Progenitor cell of endocrine pancreas (in vitro differentiated cells): ENCODE data around the gene CTDSP1. TPM values are rescaled to one million over a fixed set of nuclear protein-coding genes. Genes with fewer than 3 reads are reported as not detected.

Experiments
- DNase-seq: peaks from one replicate; pipeline ENCODE4 v3.0.0; 2021; ENCODE audit warnings: low spot score; ENCODE audit not compliant: unreplicated experiment
- H3K27ac Mint-ChIP-seq: 2 replicates; pipeline ENCODE4 v1.8.0; 2021; ENCODE audit warnings: mild to moderate bottlenecking, moderate library complexity, mixed read lengths
- H3K27me3 Mint-ChIP-seq: 2 replicates; pipeline ENCODE4 v1.8.0; 2021; ENCODE audit warnings: mixed read lengths
- H3K36me3 Mint-ChIP-seq: 2 replicates; pipeline ENCODE4 v1.8.0; 2022; ENCODE audit warnings: mixed read lengths; ENCODE audit not compliant: insufficient read depth
- H3K4me1 Mint-ChIP-seq: 2 replicates; pipeline ENCODE4 v1.8.0; 2021; ENCODE audit warnings: low read depth, mixed read lengths
- H3K4me3 Mint-ChIP-seq: 2 replicates; pipeline ENCODE4 v1.8.0; 2021; ENCODE audit warnings: low read depth, mild to moderate bottlenecking, moderate library complexity, mixed read lengths
- H3K9me3 Mint-ChIP-seq: 2 replicates; pipeline ENCODE4 v1.8.0; 2021; ENCODE audit warnings: low read depth, mixed read lengths
- total RNA-seq: library from RNA; stranded (reverse); gene quantifications from 2 replicates; pipeline ENCODE4 v1.2.1, GENCODE V29; 2021
- TF ChIP-seq, protein P1 (sequence below): fragments of 200-600 bp; sonication (generic); IDR thresholded peaks from one replicate; pipeline ENCODE4 v1.5.0; 2021; ENCODE audit warnings: antibody characterized with exemption, mild to moderate bottlenecking; ENCODE audit not compliant: unreplicated experiment

The CTDSP1 gene
- total RNA-seq, 1 donor from 2014 or later = 108 TPM

- TF ChIP-seq, protein P1, sequence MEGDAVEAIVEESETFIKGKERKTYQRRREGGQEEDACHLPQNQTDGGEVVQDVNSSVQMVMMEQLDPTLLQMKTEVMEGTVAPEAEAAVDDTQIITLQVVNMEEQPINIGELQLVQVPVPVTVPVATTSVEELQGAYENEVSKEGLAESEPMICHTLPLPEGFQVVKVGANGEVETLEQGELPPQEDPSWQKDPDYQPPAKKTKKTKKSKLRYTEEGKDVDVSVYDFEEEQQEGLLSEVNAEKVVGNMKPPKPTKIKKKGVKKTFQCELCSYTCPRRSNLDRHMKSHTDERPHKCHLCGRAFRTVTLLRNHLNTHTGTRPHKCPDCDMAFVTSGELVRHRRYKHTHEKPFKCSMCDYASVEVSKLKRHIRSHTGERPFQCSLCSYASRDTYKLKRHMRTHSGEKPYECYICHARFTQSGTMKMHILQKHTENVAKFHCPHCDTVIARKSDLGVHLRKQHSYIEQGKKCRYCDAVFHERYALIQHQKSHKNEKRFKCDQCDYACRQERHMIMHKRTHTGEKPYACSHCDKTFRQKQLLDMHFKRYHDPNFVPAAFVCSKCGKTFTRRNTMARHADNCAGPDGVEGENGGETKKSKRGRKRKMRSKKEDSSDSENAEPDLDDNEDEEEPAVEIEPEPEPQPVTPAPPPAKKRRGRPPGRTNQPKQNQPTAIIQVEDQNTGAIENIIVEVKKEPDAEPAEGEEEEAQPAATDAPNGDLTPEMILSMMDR = no peak
- H3K9me3 Mint-ChIP-seq = no peaks in the 10 kb centered on the region
- no peak for DNase-seq
- no peaks in the 10 kb centered on the region for H3K36me3 Mint-ChIP-seq
- peak overlapping the region; percentile 100 for H3K27ac Mint-ChIP-seq
- H3K4me1 Mint-ChIP-seq = peaks cover 14% of the 10 kb centered on the region
- no peaks in the 10 kb centered on the region for H3K27me3 Mint-ChIP-seq
- peak overlapping the region; percentile 92 for H3K4me3 Mint-ChIP-seq
Observed at GRCh38 chr2:218396688-218397462, 2.8 kb upstream of the CTDSP1 start.

DNA sequence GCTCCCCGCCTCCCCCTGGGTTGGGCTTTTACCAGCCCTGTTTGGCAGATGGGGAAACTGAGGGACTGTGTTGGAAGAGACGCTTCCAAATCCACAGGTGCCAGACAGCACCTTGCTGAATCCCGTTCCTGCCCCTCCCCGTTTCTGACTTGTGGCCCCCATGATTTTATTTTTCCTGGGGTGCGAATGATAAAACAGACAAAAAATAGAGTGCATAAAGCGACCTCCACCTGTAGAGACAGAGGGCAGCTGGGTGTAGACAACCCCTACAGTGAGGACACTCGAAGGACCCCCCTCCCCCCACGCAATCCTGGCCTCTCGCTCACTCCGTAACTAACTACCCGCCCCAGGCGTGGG, 2.2 kb upstream of the CTDSP1 start:
- no peaks in the 10 kb centered on the region for H3K9me3 Mint-ChIP-seq
- H3K36me3 Mint-ChIP-seq = no peaks in the 10 kb centered on the region
- peak overlapping the region; percentile 100 for H3K27ac Mint-ChIP-seq
- peaks cover 14% of the 10 kb centered on the region for H3K4me1 Mint-ChIP-seq
- H3K4me3 Mint-ChIP-seq = peak overlapping the region; percentile 92
- DNase-seq = no peak
- TF ChIP-seq, protein P1 = no peak
- H3K27me3 Mint-ChIP-seq = no peaks in the 10 kb centered on the region

- H3K27ac Mint-ChIP-seq = peak overlapping the region; percentile 100
- TF ChIP-seq, protein P1 = no peak
- peak; percentile 46 for DNase-seq
- peak overlapping the region; percentile 92 for H3K4me3 Mint-ChIP-seq
- H3K9me3 Mint-ChIP-seq = no peaks in the 10 kb centered on the region
- no peaks in the 10 kb centered on the region for H3K36me3 Mint-ChIP-seq
- H3K4me1 Mint-ChIP-seq = peaks cover 14% of the 10 kb centered on the region
- H3K27me3 Mint-ChIP-seq = no peaks in the 10 kb centered on the region
Observed at GRCh38 chr2:218397820-218398436, 1.7 kb upstream of the CTDSP1 start.

GRCh38 chr2:218398437-218399390, 954 bp upstream of the CTDSP1 start:
- peaks cover 14% of the 10 kb centered on the region for H3K4me1 Mint-ChIP-seq
- no peaks in the 10 kb centered on the region for H3K27me3 Mint-ChIP-seq
- peak; percentile 51 for DNase-seq
- H3K4me3 Mint-ChIP-seq = peak overlapping the region; percentile 92
- H3K9me3 Mint-ChIP-seq = no peaks in the 10 kb centered on the region
- TF ChIP-seq, protein P1 = peak; percentile 4
- H3K36me3 Mint-ChIP-seq = peaks cover 3% of the 10 kb centered on the region
- peak overlapping the region; percentile 85 for H3K27ac Mint-ChIP-seq
